Measurements from ENCODE around the gene MRPS5. TPM values are rescaled to one million over a fixed set of nuclear protein-coding genes. Genes with fewer than 3 reads are reported as not detected.

The MRPS5 gene
- total RNA-seq, 4 donors from 2014 or later = 53.4 to 106 (median 68.7) TPM

- no peaks in the 10 kb centered on the region for H3K4me1 ChIP-seq
- intact Hi-C loops (cut with DNase I; ENCODE audit: low total_unique reads) (no loop called here), in situ Hi-C loops (cut with MboI; ENCODE audit: low sequenced_read_pairs in 4 of 4) (no loop called here)
- no peak for ATAC-seq
- no peak overlapping the region for H3K4me3 ChIP-seq
- H3K9me3 ChIP-seq = no peaks in the 10 kb centered on the region
- TF ChIP-seq CTCF (IDR thresholded peaks at IDR 0.05 in 4 of 5, conservative IDR thresholded peaks at IDR 0.05 in 1 of 5) (no peak), POLR2A (IDR thresholded peaks at IDR 0.05) (no peak)
- DNase-seq = no peak
- H3K27me3 ChIP-seq = peaks cover 0 to 3% (median 0%) of the 10 kb centered on the region in 3 donors
- no peaks in the 10 kb centered on the region for H3K36me3 ChIP-seq
- H3K27ac ChIP-seq = no peak overlapping the region
These were observed 63.9 kb downstream of the MRPS5 start for GRCh38 chr2:95057535-95058370.

GRCh38 chr2:95056461-95057459 lies 64.8 kb downstream of the MRPS5 start:
- no peak overlapping the region for H3K27ac ChIP-seq

GRCh38 chr2:95056044-95056443 lies 65.6 kb downstream of the MRPS5 start:
- TF ChIP-seq CTCF (IDR thresholded peaks at IDR 0.05 in 4 of 5, conservative IDR thresholded peaks at IDR 0.05 in 1 of 5) (no peak), POLR2A (IDR thresholded peaks at IDR 0.05) (no peak)
- DNase-seq = no peak
- in situ Hi-C loops (cut with MboI; ENCODE audit: low sequenced_read_pairs in 4 of 4) = no loop called here
- Histone ChIP-seq H3K36me3 (no peaks in the 10 kb centered on the region), H3K4me3 (no peak overlapping the region), H3K27ac (no peak overlapping the region), H3K4me1 (no peaks in the 10 kb centered on the region), H3K27me3 (peaks cover 0 to 3% (median 0%) of the 10 kb centered on the region in 3 donors), H3K9me3 (no peaks in the 10 kb centered on the region)
- no peak for ATAC-seq
- intact Hi-C loops (cut with DNase I; ENCODE audit: low total_unique reads) = no loop called here

More at GRCh38 chr2:95056461-95057459, 64.8 kb downstream of the MRPS5 start:
- no peak overlapping the region for H3K4me3 ChIP-seq
- ATAC-seq (peak in 1 of 2 donors; percentile 44), DNase-seq (no peak)
- H3K36me3 ChIP-seq = no peaks in the 10 kb centered on the region
- H3K27me3 ChIP-seq = peaks cover 0 to 3% (median 0%) of the 10 kb centered on the region in 3 donors
- H3K9me3 ChIP-seq = no peaks in the 10 kb centered on the region
- intact Hi-C loops (cut with DNase I; ENCODE audit: low total_unique reads) = no loop called here
- no peaks in the 10 kb centered on the region for H3K4me1 ChIP-seq
- TF ChIP-seq CTCF (IDR thresholded peaks at IDR 0.05 in 4 of 5, conservative IDR thresholded peaks at IDR 0.05 in 1 of 5) (no peak), POLR2A (IDR thresholded peaks at IDR 0.05) (no peak)
- in situ Hi-C loops (cut with MboI; ENCODE audit: low sequenced_read_pairs in 4 of 4) = no loop called here

- no peaks in the 10 kb centered on the region for H3K9me3 ChIP-seq
- intact Hi-C loops (cut with DNase I; ENCODE audit: low total_unique reads) (no loop called here), in situ Hi-C loops (cut with MboI; ENCODE audit: low sequenced_read_pairs in 4 of 4) (no loop called here)
- no peak overlapping the region for H3K4me3 ChIP-seq
- H3K36me3 ChIP-seq = no peaks in the 10 kb centered on the region
- ATAC-seq (no peak), DNase-seq (no peak)
- no peak overlapping the region for H3K27ac ChIP-seq
- peaks cover 0 to 3% (median 0%) of the 10 kb centered on the region in 3 donors for H3K27me3 ChIP-seq
- no peaks in the 10 kb centered on the region for H3K4me1 ChIP-seq
- no peak for TF ChIP-seq CTCF (IDR thresholded peaks at IDR 0.05 in 4 of 5, conservative IDR thresholded peaks at IDR 0.05 in 1 of 5)
- no peak for TF ChIP-seq POLR2A (IDR thresholded peaks at IDR 0.05)
These were observed 66.3 kb downstream of the MRPS5 start for GRCh38 chr2:95055262-95055661.

Data from gastrocnemius medialis (tissue), 4 donors.